Right ventricle myocardium superior (tissue), 1 donor: ENCODE measurements around the gene AGT. TPM values are rescaled to one million over a fixed set of nuclear protein-coding genes. Genes with fewer than 3 reads are reported as not detected.
"Not testable (repeated sequence)": the region's sequence is repeated elsewhere in the genome, so short reads cannot be mapped to it uniquely, and the experiment has no call there.

Experiments
- ATAC-seq: fragments of 200-7000 bp; cut with Tn5 transposase; one replicate; pipeline ENCODE4 v1.9.1; 2020; ENCODE audit warnings: mild to moderate bottlenecking; ENCODE audit not compliant: poor library complexity
- DNase-seq: peaks from one replicate; pipeline ENCODE4 v3.0.0-alpha.2; 2020
- intact Hi-C: fragments of 100-400 bp; cut with DNase I; formaldehyde crosslinking; loops from one replicate; pipeline ENCODE4 v1.11.2; 2022
- total RNA-seq: library from RNA; stranded (reverse); fragmentation: NEBNext Ultra II Directional; extraction: Animal tissue kit (Norgen Biotek cat#: 25700); gene quantifications from one replicate; pipeline ENCODE4 v1.2.1, GENCODE V29; 2021
- donor health status: DM: no; HTN: yes; CAD: no; lungs with severe emphysema.

The AGT gene
- total RNA-seq, 1 donor from 2014 or later: 56.2 TPM

DNA sequence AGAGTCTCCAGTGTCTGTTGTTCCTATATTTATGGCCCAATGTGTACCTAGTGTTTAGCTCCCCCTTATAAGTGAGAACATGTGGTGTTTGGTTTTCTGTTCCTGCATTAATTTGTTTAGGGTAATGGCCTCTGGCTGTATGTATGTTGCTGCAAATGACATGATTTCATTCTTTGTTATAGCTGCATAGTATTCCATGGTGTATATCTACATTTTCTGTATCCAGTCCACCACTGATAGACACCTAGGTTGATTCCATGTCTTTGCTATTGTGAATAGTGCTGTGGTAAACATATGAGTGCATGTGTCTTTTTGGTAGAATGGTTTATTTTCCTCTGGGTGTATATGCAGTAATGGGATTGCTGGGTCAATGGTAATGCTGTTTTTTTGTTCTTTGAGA lies 15.0 kb downstream of the AGT start:
- ATAC-seq, DNase-seq, intact Hi-C loops: not testable (repeated sequence)

GRCh38 chr1:230698130-230698529 lies 15.8 kb downstream of the AGT start:
- no peak for ATAC-seq
- intact Hi-C loops: no loop called here
- DNase-seq: no peak

GRCh38 chr1:230696722-230697437 lies 17.0 kb downstream of the AGT start:
- DNase-seq (no peak), ATAC-seq (peak; percentile 30)
- intact Hi-C loops: no loop called here

DNA sequence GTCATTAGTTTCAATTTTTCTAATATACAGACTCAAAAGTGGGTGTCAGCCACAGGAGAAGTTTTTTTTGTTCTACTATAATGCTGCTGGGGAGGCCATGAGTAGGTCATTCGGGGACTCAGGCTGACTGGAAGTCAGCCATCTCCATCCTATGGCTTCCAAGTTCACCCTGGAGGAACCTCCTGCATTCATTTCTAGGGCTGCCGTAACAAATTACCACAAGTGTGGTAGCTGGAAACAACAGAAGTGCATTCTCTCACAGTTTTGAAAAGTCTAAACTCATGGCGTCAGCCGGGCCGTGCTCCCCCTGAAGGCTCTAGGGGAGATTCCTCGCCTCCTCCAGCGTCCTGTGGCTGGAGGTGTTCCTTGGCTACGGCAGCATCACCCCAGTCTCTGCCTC lies 17.7 kb downstream of the AGT start:
- intact Hi-C loops: no loop called here
- DNase-seq (no peak), ATAC-seq (peak; percentile 27)

GRCh38 chr1:230694991-230695390 lies 18.9 kb downstream of the AGT start:
- ATAC-seq: no peak
- intact Hi-C loops: no loop called here

GRCh38 chr1:230694464-230694863 lies 19.5 kb downstream of the AGT start:
- intact Hi-C loops: no loop called here
- DNase-seq: no peak
- no peak for ATAC-seq

More at GRCh38 chr1:230694991-230695390, 18.9 kb downstream of the AGT start:
- DNase-seq: no peak

DNA sequence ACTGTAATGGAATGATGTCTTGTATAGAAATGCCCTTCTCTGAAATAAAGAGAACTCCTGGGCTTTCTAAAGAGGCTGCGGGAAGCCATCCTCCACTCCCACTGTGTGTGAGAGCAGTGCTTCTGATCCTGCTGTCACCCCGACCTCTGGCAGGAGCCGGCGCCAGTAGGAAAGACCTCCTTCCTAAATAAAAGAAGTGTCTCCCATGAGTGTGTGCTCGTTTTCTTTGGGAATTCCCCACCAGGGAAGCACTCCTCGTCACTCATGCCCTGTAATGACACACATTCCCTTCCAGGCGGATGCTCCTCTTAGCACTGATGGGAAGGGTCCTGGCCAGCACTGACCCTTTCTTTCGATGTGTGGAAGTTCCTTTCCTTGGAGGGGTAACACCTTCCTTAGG lies 20.1 kb downstream of the AGT start:
- intact Hi-C loops: no loop called here
- DNase-seq (no peak), ATAC-seq (no peak)

DNA sequence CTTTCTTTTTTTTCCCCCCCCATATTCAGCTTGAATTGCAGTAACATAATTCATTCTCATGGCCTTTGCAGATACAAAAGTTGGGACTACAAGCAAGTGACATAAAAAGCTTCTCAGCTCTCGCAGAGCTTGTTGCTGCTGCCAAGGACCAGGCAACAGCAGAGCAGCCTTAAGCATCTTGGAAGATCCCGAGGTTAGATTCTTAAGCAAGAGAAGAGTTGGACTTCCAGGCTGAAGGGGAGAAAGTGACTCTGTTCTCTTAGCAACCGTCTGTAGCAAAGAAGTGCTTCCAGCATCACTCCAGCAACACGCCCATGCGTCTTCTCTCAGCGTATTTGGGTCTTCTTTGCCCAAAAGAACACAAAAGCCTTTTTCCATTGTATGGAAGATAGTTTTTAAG lies 20.7 kb downstream of the AGT start:
- intact Hi-C loops: no loop called here

GRCh38 chr1:230691615-230692014 lies 22.3 kb downstream of the AGT start:
- DNase-seq (no peak), ATAC-seq (no peak)
- intact Hi-C loops: no loop called here

More for the DNA sequence above, 20.7 kb downstream of the AGT start:
- ATAC-seq (no peak), DNase-seq (no peak)

DNA sequence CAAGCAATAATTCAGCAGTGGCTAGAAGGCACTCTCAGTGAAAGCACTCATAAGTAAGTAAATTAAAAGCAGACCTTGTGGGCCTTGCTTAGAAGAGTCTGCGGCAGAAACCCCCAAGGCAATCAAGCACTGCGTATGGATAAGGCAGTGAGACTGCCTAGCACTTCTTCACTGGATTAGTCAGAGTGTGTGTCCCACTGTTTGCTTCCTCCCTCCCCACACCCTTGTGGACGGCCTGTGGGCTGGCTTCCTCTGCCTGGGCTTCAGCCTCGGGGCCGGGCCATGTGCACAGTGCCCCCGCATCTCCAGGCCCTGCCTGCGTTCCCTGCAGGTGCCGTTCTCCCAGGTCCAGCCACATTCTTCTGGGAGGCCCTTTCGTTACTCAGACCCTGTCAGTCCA lies 23.8 kb downstream of the AGT start:
- intact Hi-C loops: no loop called here
- DNase-seq (no peak), ATAC-seq (no peak)

DNA sequence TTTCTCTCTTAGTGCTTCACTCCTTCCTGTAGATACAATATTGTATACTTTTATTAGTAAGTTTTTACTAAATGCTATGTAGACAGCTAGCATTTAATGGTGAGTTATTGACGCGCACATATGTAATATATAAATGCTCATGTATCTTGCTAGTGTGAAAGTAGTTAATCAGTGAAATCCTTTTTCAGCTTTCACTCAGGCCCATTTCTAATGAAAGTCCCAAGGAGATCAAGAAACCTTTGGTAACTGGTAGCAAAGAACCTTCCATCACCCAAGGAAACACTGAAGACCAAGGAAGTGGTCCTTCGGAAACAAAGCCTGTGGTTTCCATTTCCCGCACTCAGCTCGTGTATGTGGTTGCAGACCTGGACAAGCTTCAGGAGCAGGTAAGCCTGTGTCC lies 27.2 kb downstream of the AGT start:
- no peak for ATAC-seq
- intact Hi-C loops: loop anchor here (10.0 kb wide), 1 partner anchor 88 kb away; no protein-coding TSS in a partner anchor
- DNase-seq: no peak

DNA sequence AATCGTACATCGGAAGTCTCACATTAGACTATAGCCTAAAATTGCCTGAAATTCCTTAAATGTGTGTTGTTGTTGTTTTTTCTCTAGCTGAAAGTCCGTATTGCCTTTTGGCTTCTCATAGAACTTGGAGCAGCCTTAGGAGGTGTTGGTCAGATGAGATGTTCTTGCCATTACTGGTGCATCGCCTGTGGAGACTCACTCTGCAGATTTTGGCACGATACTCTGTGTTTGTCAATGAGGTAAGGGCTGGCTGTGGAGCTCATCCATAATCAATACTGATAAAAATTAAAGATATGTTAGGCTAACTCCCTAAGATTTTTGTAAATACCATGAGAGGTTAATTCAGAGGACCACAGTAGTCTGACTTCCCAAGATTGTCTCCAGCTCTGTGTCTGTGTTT lies 28.9 kb downstream of the AGT start:
- intact Hi-C loops: loop anchor here (10.0 kb wide), 1 partner anchor 90 kb away; no protein-coding TSS in a partner anchor
- DNase-seq (no peak), ATAC-seq (no peak)

GRCh38 chr1:230684146-230684545 lies 29.8 kb downstream of the AGT start:
- no peak for ATAC-seq
- intact Hi-C loops: loop anchor here (10.0 kb wide), 1 partner anchor 91 kb away; no protein-coding TSS in a partner anchor
- DNase-seq: no peak

DNA sequence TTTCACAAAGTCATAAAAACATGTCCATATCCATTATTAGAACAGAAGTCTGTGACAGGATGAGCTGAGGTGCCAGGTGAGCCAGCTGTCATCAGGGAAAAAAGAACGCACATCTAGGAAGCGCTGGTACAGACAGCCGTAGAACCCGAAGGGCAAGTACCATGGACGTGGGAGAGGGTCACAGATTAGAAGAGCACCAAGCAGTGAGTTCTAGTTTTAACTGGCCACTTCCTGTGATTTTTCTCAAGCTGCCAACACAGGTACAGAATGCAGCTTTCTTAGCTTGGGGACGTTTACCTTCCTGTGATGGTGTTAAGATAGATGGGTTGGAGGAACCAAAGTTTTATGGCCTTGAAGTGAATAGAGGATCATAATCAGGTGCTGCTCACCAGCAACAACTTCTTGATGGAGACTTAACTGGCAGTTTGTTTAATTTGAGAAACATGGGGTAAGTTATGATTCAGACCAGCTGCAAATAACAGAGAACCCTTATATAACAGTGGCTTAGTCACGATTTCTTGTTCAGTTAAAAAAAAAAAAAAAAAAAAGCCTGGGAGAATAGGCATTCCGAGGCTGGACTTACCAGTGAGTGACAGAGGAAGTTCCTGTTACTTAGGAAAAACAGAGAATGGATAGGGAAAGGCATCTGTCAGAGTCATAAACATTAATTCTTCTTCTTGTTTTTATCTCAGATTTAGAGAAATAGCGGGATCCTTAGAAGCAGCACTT lies 30.9 kb downstream of the AGT start:
- ATAC-seq (no peak), DNase-seq (no peak)
- intact Hi-C loops: loop anchor here (10.0 kb wide), 1 partner anchor 92 kb away; no protein-coding TSS in a partner anchor

GRCh38 chr1:230682274-230682673 lies 31.6 kb downstream of the AGT start:
- intact Hi-C loops: loop anchor here (10.0 kb wide), 1 partner anchor 93 kb away; no protein-coding TSS in a partner anchor
- ATAC-seq: peak; percentile 84

DNA sequence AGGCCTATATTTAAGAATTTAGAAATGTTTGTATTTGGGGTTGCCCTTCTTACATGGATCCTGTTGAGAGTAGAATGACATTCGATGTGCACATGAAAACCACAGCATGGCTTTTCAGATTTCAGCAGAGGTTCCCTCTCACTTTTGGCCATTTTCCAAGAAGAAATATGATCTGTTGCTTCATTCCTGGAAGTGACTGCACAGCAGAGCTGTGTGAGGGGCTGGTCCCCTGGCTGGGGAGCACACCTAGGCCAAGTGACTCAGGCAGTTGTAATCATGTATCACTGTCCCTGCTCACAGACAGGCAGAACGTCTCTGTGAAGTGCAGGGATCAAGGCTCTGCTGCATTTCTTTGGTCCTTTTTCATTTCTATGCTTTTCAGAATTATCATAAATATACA lies 32.3 kb downstream of the AGT start:
- no peak for DNase-seq
- ATAC-seq: peak; percentile 74
- intact Hi-C loops: loop anchor here (10.0 kb wide), 1 partner anchor 93 kb away; no protein-coding TSS in a partner anchor

More at GRCh38 chr1:230682274-230682673, 31.6 kb downstream of the AGT start:
- no peak for DNase-seq

GRCh38 chr1:230680300-230681025 lies 33.5 kb downstream of the AGT start:
- ATAC-seq: no peak
- intact Hi-C loops: loop anchor here (10.0 kb wide), 1 partner anchor 94 kb away; no protein-coding TSS in a partner anchor
- DNase-seq: no peak

DNA sequence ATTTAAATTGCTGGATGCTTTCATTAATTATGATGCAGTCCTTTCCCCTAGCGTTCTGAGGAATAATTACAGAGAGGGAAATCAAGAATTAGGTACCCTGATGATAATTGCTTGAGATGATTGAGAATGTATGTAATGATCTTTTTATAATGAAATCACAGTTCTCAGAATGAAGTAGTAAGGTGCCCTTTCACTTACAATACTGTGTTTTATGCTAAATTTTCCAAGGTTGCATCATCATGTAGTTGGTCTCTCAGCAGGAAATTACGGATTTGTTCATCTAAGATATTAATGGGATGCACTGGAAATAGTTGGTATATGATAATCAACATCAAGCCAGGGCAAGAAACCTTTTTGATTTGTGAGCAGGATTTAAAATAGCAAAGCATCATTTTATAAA lies 34.1 kb downstream of the AGT start:
- intact Hi-C loops: loop anchor here (10.0 kb wide), 1 partner anchor 95 kb away; no protein-coding TSS in a partner anchor
- ATAC-seq (no peak), DNase-seq (no peak)

GRCh38 chr1:230679192-230679591 lies 34.7 kb downstream of the AGT start:
- DNase-seq (no peak), ATAC-seq (no peak)
- intact Hi-C loops: no loop called here
